ENCODE measurements around the gene WNT3A.

WNT3A gene

DNA sequence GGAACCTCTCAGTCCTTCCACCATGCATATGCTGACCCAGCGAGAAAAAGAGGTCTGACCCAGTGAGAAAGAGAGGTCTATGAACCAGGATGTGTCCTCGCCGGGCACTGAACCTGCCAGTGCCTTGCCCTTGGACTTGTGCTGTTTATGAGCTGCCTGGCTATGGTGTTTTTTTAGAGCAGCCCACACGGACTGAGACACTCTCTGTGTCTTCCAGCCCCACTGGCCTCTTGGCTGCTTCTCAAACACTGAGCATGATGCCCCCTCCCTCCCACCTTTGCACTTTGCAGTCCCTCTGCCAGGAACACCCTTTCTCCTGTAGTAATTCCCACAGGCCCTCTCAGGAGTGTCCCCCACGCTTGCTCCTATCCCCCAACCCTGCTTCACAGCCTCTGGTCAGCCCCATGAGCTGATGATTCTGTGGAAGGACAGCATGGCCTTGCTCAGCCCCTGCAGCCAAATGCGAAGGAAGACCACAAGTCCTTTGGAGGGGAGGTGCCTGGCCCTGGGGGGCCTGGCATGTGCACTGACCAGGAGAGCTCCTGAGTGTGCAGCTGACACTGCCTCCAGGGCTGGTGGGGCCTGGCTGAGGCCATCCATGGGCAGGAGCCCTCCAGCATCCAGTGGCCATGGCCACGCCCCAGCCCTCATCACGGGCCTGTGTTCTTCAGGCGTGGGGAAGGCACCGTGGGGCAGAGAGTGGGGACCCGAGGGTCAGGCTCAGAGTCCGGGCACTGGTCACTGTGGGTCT is 23.8 kb downstream of the WNT3A start:
- DNase-seq (ENCODE audit: low read depth), result no peak
- H3K4me3 ChIP-seq (ENCODE audit: low read length), result no peak overlapping the region
- no peak for TF ChIP-seq CTCF (IDR thresholded peaks at IDR 0.05; ENCODE audit: insufficient read depth, low read depth, low read length, missing control alignments)

- TF ChIP-seq CTCF (IDR thresholded peaks at IDR 0.05; ENCODE audit: insufficient read depth, low read depth, low read length, missing control alignments), result no peak
- DNase-seq (ENCODE audit: low read depth), result no peak
Observed at GRCh38 chr1:228031276-228031995, 24.6 kb downstream of the WNT3A start.

DNA sequence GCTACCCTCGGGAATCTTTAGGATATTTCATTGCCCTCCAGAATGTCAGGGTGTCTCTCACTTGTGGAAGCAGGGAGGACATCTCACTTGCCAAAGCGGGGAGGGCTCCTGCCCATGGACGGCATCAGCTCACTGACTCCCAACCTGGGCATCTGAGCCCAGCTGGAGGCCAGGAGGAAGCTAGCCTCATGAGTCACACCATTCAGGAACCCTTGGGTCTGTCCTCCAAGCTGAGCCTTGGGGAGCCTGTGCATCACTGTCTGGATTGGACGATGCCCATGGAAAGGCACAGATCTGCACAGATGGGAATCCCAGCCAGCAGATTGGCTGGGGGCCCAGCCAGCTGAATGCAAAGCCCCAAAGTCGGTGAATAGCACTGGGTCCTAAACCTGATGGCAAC is 25.2 kb downstream of the WNT3A start:
- TF ChIP-seq CTCF (IDR thresholded peaks at IDR 0.05; ENCODE audit: insufficient read depth, low read depth, low read length, missing control alignments), result no peak
- H3K4me3 ChIP-seq (ENCODE audit: low read length), result no peak overlapping the region
- DNase-seq (ENCODE audit: low read depth), result no peak

More at GRCh38 chr1:228031276-228031995, 24.6 kb downstream of the WNT3A start:
- H3K4me3 ChIP-seq (ENCODE audit: low read length), result no peak overlapping the region

- DNase-seq (ENCODE audit: low read depth), result no peak
Observed at GRCh38 chr1:228033376-228033775, 26.6 kb downstream of the WNT3A start.

GRCh38 chr1:228034954-228035837 is 28.4 kb downstream of the WNT3A start:
- no peak for TF ChIP-seq CTCF (IDR thresholded peaks at IDR 0.05; ENCODE audit: insufficient read depth, low read depth, low read length, missing control alignments)
- no peak for DNase-seq (ENCODE audit: low read depth)
- H3K4me3 ChIP-seq (ENCODE audit: low read length), result no peak overlapping the region

More at GRCh38 chr1:228033376-228033775, 26.6 kb downstream of the WNT3A start:
- no peak for TF ChIP-seq CTCF (IDR thresholded peaks at IDR 0.05; ENCODE audit: insufficient read depth, low read depth, low read length, missing control alignments)
- no peak overlapping the region for H3K4me3 ChIP-seq (ENCODE audit: low read length)

GRCh38 chr1:228035844-228036243 is 29.0 kb downstream of the WNT3A start:
- DNase-seq (ENCODE audit: low read depth), result no peak

More at GRCh38 chr1:228035844-228036243, 29.0 kb downstream of the WNT3A start:
- H3K4me3 ChIP-seq (ENCODE audit: low read length), result no peak overlapping the region
- no peak for TF ChIP-seq CTCF (IDR thresholded peaks at IDR 0.05; ENCODE audit: insufficient read depth, low read depth, low read length, missing control alignments)

Data from epithelial cell of esophagus (primary cell).